HepG2 (cell line): Measurements from ENCODE around the gene NOC4L. TPM values are rescaled to one million over a fixed set of nuclear protein-coding genes. Genes with fewer than 3 reads are reported as not detected.

Experiments
- ATAC-seq: fragments of 200-7000 bp; cut with Tn5 transposase; 3 replicates; pipeline ENCODE4 v1.9.1; 2020; ENCODE audit warnings: mild to moderate bottlenecking, moderate library complexity
- BruUV-seq: library from RNA; stranded (reverse); fragments of 400-500 nt; replicated peaks from 2 replicates; lab custom pipeline; 2021; lab: Mats Ljungman, UMichigan
- CTCF ChIA-PET: fragments of 300-600 bp; formaldehyde crosslinking; extraction: SDS; loops from one replicate; lab custom pipeline; 2021; ENCODE audit warnings: low total read pairs, inconsistent platforms, low intra/inter-chr PET ratio; lab: Yijun Ruan, JAX
- POLR2A ChIA-PET: fragments of 350-600 bp; sonication (Branson Sonifier 250); formaldehyde crosslinking; loops from one replicate; lab custom pipeline; 2020; ENCODE audit warnings: antibody characterized with exemption, inconsistent platforms; lab: Yijun Ruan, JAX
- DNase-seq: peaks from one replicate; pipeline ENCODE4 v3.0.0-alpha.2; 2015; ENCODE audit warnings: low spot score
- FAIRE-seq: peaks from 3 replicates; lab custom pipeline; 2011; peaks lifted over from hg19 to GRCh38; lab: Jason Lieb, UNC
- H2AFZ ChIP-seq: one replicate; pipeline ENCODE4 v1.6.1; 2011; ENCODE audit warnings: low read length, inconsistent platforms
- H3K27ac ChIP-seq: fragments of 300-600 bp; 3 replicates; pipeline ENCODE4 v1.8.0; 2011; ENCODE audit warnings: mixed run types, mild to moderate bottlenecking, mixed read lengths, low read length, inconsistent platforms; ENCODE audit not compliant: insufficient read depth; ENCODE audit errors: extremely low read length
- H3K27me3 ChIP-seq, 2 experiments: fragments of 200-600 bp in 1 of 2; 2 replicates in 1 of 2; 3 replicates in 1 of 2; pipeline versions ENCODE4 v1.6.0 to v1.8.0; 2011; ENCODE audit warnings: low read length in 2 of 2, mild to moderate bottlenecking in 2 of 2, moderate library complexity in 2 of 2, inconsistent platforms in 1 of 2; ENCODE audit not compliant: insufficient read depth in 2 of 2, control insufficient read depth in 1 of 2
- H3K36me3 ChIP-seq, 2 experiments: fragments of 200-600 bp in 1 of 2; replicated peaks in 1 of 2; 2 replicates in 1 of 2; 3 replicates in 1 of 2; pipeline versions ENCODE4 v1.5.1 to v1.8.0; 2011; ENCODE audit warnings: low read length in 2 of 2, inconsistent platforms in 1 of 2; ENCODE audit not compliant: insufficient read depth in 2 of 2, control insufficient read depth in 1 of 2
- H3K4me1 ChIP-seq: 2 replicates; pipeline ENCODE4 v1.5.1; 2012; ENCODE audit warnings: low read length, inconsistent platforms; ENCODE audit not compliant: insufficient read depth
- H3K4me2 ChIP-seq: 2 replicates; pipeline ENCODE4 v1.6.0; 2011; ENCODE audit warnings: low read depth, low read length, inconsistent platforms
- H3K4me3 ChIP-seq, 3 experiments: fragments of 200-600 bp in 1 of 3; sonication (generic), shearing (Covaris generic) in 1 of 3; replicated peaks in 1 of 3; 2 replicates each; pipeline ENCODE4 v1.5.1; 2011 to 2016; ENCODE audit warnings: low read length in 3 of 3, inconsistent platforms in 2 of 3, low read depth in 2 of 3, mild to moderate bottlenecking in 2 of 3, control low read depth in 1 of 3, mixed read lengths in 1 of 3; ENCODE audit not compliant: insufficient read depth in 1 of 3
- H3K79me2 ChIP-seq: one replicate; pipeline ENCODE4 v1.6.1; 2011; ENCODE audit warnings: low read length, inconsistent platforms; ENCODE audit not compliant: insufficient read depth
- H3K9ac ChIP-seq: 2 replicates; pipeline ENCODE4 v1.6.0; 2011; ENCODE audit warnings: mild to moderate bottlenecking, low read depth, low read length, inconsistent platforms; ENCODE audit not compliant: insufficient read depth
- H3K9me3 ChIP-seq: 2 replicates; pipeline ENCODE4 v1.5.1; 2012; ENCODE audit warnings: mild to moderate bottlenecking, low read length
- H4K20me1 ChIP-seq: 2 replicates; pipeline ENCODE4 v1.6.0; 2011; ENCODE audit warnings: inconsistent platforms, mild to moderate bottlenecking, low read length, moderate library complexity; ENCODE audit not compliant: insufficient read depth
- AHDC1 ChIP-seq: sonication (generic); formaldehyde crosslinking; IDR thresholded peaks from 2 replicates; pipeline ENCODE4 v1.5.1; 2020; ENCODE audit warnings: mild to moderate bottlenecking, missing genetic modification reagents, borderline replicate concordance
- DNMT3B ChIP-seq: conservative IDR thresholded peaks from 2 replicates; pipeline ENCODE4 v1.6.1; 2016; ENCODE audit warnings: missing biosample characterization, control low read depth
- FOXK1 ChIP-seq: sonication (generic); formaldehyde crosslinking; IDR thresholded peaks from 2 replicates; pipeline ENCODE4 v1.4.0; 2020; ENCODE audit warnings: low read depth, missing genetic modification reagents, borderline replicate concordance
- KDM1A ChIP-seq: IDR thresholded peaks from 2 replicates; pipeline ENCODE4 v1.6.1; 2016; ENCODE audit warnings: missing compliant biosample characterization
- KDM5A ChIP-seq: fragments of 200-600 bp; sonication (generic); IDR thresholded peaks from 2 replicates; pipeline ENCODE4 v1.7.0; 2018; ENCODE audit warnings: antibody characterized with exemption, mild to moderate bottlenecking, low read length, borderline replicate concordance
- PHF20 ChIP-seq: sonication (generic); formaldehyde crosslinking; IDR thresholded peaks from 2 replicates; pipeline ENCODE4 v1.5.0; 2020; ENCODE audit warnings: mild to moderate bottlenecking, missing genetic modification reagents
- POLR2AphosphoS2 ChIP-seq: IDR thresholded peaks from 2 replicates; pipeline ENCODE4 v1.6.1; 2011; ENCODE audit warnings: low read depth, low read length, improper control_type of control experiment
- RAD21 ChIP-seq: fragments of 450-650 bp; formaldehyde crosslinking; IDR thresholded peaks from 2 replicates; pipeline ENCODE4 v1.5.0; 2020; ENCODE audit warnings: mild to moderate bottlenecking
- SAFB2 ChIP-seq: sonication (generic); formaldehyde crosslinking; IDR thresholded peaks from 2 replicates; pipeline ENCODE4 v1.5.1; 2020; ENCODE audit warnings: missing genetic modification reagents, low read depth, mild to moderate bottlenecking, borderline replicate concordance
- SP5 ChIP-seq: IDR thresholded peaks from 2 replicates; pipeline ENCODE4 v1.6.1; 2016; ENCODE audit warnings: low read depth, borderline replicate concordance
- THAP7 ChIP-seq: sonication (generic); formaldehyde crosslinking; IDR thresholded peaks from 2 replicates; pipeline ENCODE4 v1.8.1; 2023; ENCODE audit warnings: mild to moderate bottlenecking, missing genetic modification reagents
- TRIM24 ChIP-seq: sonication (generic); formaldehyde crosslinking; IDR thresholded peaks from 2 replicates; pipeline ENCODE4 v1.8.0; 2022; ENCODE audit warnings: mild to moderate bottlenecking, missing genetic modification reagents
- ZNF124 ChIP-seq: sonication (generic); formaldehyde crosslinking; IDR thresholded peaks from 2 replicates; pipeline ENCODE4 v1.4.0; 2020; ENCODE audit warnings: missing genetic modification reagents
- ZNF331 ChIP-seq: sonication (generic); formaldehyde crosslinking; IDR thresholded peaks from 2 replicates; pipeline ENCODE4 v1.4.0; 2020; ENCODE audit warnings: missing genetic modification reagents
- WGBS: methylation state at CpG from one replicate; pipeline ENCODE4 v1.1.6; 2017; ENCODE audit warnings: low lambda C conversion rate; 5-methylcytosine and 5-hydroxymethylcytosine counted together
- in situ Hi-C: cut with HindIII; loops from 2 replicates; pipeline ENCODE4 v1.10.0; 2017; ENCODE audit warnings: low pct_unique_long_range_greater_than_20kb; ENCODE audit not compliant: extremely low pct_ligation_motif_present
- intact Hi-C: fragments of 100-400 bp; cut with micrococcal nuclease; formaldehyde crosslinking; loops from one replicate; pipeline ENCODE4 v1.10.0; 2022; ENCODE audit not compliant: unreplicated experiment
- polyA plus RNA-seq, 8 experiments: library from polyadenylated mRNA; depleted of rRNA in 3 of 8; stranded (reverse) in 7 of 8; unstranded in 1 of 8; fragments of >200 nt; fragmentation: Illumina TruSeq in 4 of 8; extraction: Trizol in 4 of 8; gene quantifications; 2 replicates each; pipeline versions ENCODE4 v1.2.1 to v1.2.3, GENCODE V29; 2011 to 2016; ENCODE audit warnings: low read depth in 4 of 8, missing spikeins in 1 of 8, mixed read lengths in 1 of 8; ENCODE audit not compliant: insufficient read depth in 1 of 8
- total RNA-seq, 5 experiments: library from RNA; depleted of rRNA; stranded (reverse); fragments of >200 nt; fragmentation: Illumina TruSeq; extraction: Trizol; gene quantifications; 2 replicates each; pipeline ENCODE4 v1.2.3, GENCODE V29; 2016; ENCODE audit warnings: low read depth in 1 of 5

The NOC4L gene
- total and polyA plus RNA-seq, 2 of the 13 experiments (the other 11 are each of a cell fraction or from before 2014, with no cell fraction given), result 4.3 to 14.6 TPM

GRCh38 chr12:132178316-132178715 is 34.1 kb downstream of the NOC4L start:
- H4K20me1 ChIP-seq, result no peaks in the 10 kb centered on the region; the same call in 1 of the 2 replicates
- H2AFZ ChIP-seq, result no peak overlapping the region
- no TSS peak for BruUV-seq
- no peaks in the 10 kb centered on the region for H3K79me2 ChIP-seq
- H3K36me3 ChIP-seq, result no peaks in the 10 kb centered on the region
- no peak overlapping the region for H3K27ac ChIP-seq
- TF ChIP-seq PHF20 (CRISPR knock-in tag) (no peak), ZNF124 (no peak), POLR2AphosphoS2 (no peak), FOXK1 (CRISPR knock-in tag) (no peak)
- TF ChIP-seq, all 625 proteins: peak for 0
- POLR2A ChIA-PET, result no interaction called here
- H3K9ac ChIP-seq, result no peak overlapping the region
- 26% methylated on average over 8 of the region's 8 CpGs for WGBS
- no peak overlapping the region for H3K4me3 ChIP-seq
- in situ Hi-C loops, result no loop called here
- intact Hi-C loops, result no loop called here
- no peak for DNase-seq
- no peak overlapping the region for H3K4me2 ChIP-seq
- CTCF ChIA-PET, result no interaction called here
- no peak for ATAC-seq
- H3K27me3 ChIP-seq, result peaks cover 19 to 84% of the 10 kb centered on the region in 2 experiments
- no peaks in the 10 kb centered on the region for H3K9me3 ChIP-seq
- FAIRE-seq, result no peak
- no peaks in the 10 kb centered on the region for H3K4me1 ChIP-seq

GRCh38 chr12:132178801-132179401 is 34.6 kb downstream of the NOC4L start:
- no TSS peak for BruUV-seq
- no peak for ATAC-seq
- TF ChIP-seq AHDC1 (CRISPR knock-in tag), result no peak
- TF ChIP-seq THAP7 (CRISPR knock-in tag), result no peak
- no peak for TF ChIP-seq ZNF331 (CRISPR knock-in tag)
- no peak for TF ChIP-seq KDM5A
- TF ChIP-seq SP5 (CRISPR knock-in tag), result no peak
- no peak for TF ChIP-seq TRIM24 (CRISPR knock-in tag)
- no peak for TF ChIP-seq SAFB2
- no peak for TF ChIP-seq DNMT3B (CRISPR knock-in tag)
- no peak for TF ChIP-seq KDM1A (CRISPR knock-in tag)
- no peak for TF ChIP-seq RAD21 (CRISPR knock-in tag)
- TF ChIP-seq, all 625 proteins: peak for 0
- Histone ChIP-seq H3K9ac (no peak overlapping the region), H3K27ac (no peak overlapping the region), H3K79me2 (no peaks in the 10 kb centered on the region), H3K36me3 (no peaks in the 10 kb centered on the region), H3K27me3 (peaks cover 19 to 79% of the 10 kb centered on the region in 2 experiments), H3K4me2 (no peak overlapping the region), H4K20me1 (no peaks in the 10 kb centered on the region; the same call in 1 of the 2 replicates), H3K9me3 (no peaks in the 10 kb centered on the region), H3K4me1 (no peaks in the 10 kb centered on the region), H3K4me3 (no peak overlapping the region), H2AFZ (no peak overlapping the region)
- in situ Hi-C loops (no loop called here), intact Hi-C loops (no loop called here)
- whole genome bisulfite sequencing, result 52% methylated on average over 23 of the region's 39 CpGs
- ChIA-PET POLR2A (no interaction called here), CTCF (no interaction called here)
- DNase-seq, result no peak
- FAIRE-seq, result no peak
